Liver (tissue), 9 donors: ENCODE data around the gene TMEM164. TPM values are rescaled to one million over a fixed set of nuclear protein-coding genes. Genes with fewer than 3 reads are reported as not detected.

Experiments
- DNase-seq: peaks from one replicate; pipeline ENCODE4 v3.0.0-alpha.2; 2017; ENCODE audit warnings: low spot score
- H3K27ac ChIP-seq, 2 donors: one replicate each; pipeline ENCODE4 v1.7.0; 2013; ENCODE audit warnings: inconsistent platforms in 2 of 2, low read length in 2 of 2, control low read depth in 1 of 2, low read depth in 1 of 2, mild to moderate bottlenecking in 1 of 2
- H3K27me3 ChIP-seq, 4 donors: one replicate each; pipeline versions ENCODE4 v1.6.1 to v1.7.0; 2013; ENCODE audit warnings: low read length in 3 of 4, inconsistent platforms in 1 of 4, mild to moderate bottlenecking in 1 of 4, moderate library complexity in 1 of 4; ENCODE audit not compliant: control insufficient read depth in 4 of 4, insufficient read depth in 4 of 4
- H3K36me3 ChIP-seq, 4 donors: one replicate each; pipeline versions ENCODE4 v1.6.1 to v1.7.0; 2013; ENCODE audit warnings: low read length in 3 of 4, mild to moderate bottlenecking in 3 of 4, low read depth in 1 of 4, moderate library complexity in 1 of 4; ENCODE audit not compliant: control insufficient read depth in 4 of 4, insufficient read depth in 3 of 4
- H3K4me1 ChIP-seq, 4 donors: one replicate each; pipeline versions ENCODE4 v1.6.1 to v1.7.0; 2013; ENCODE audit warnings: low read length in 3 of 4, mild to moderate bottlenecking in 3 of 4, moderate library complexity in 1 of 4; ENCODE audit not compliant: control insufficient read depth in 4 of 4, insufficient read depth in 4 of 4
- H3K4me3 ChIP-seq, 3 donors: one replicate each; pipeline versions ENCODE4 v1.6.1 to v1.7.0; 2013; ENCODE audit warnings: low read length in 3 of 3, control low read depth in 1 of 3, low read depth in 1 of 3, mild to moderate bottlenecking in 1 of 3
- H3K9ac ChIP-seq, 2 donors: one replicate each; pipeline ENCODE4 v1.7.0; 2013; ENCODE audit warnings: low read length in 2 of 2, mild to moderate bottlenecking in 2 of 2, moderate library complexity in 2 of 2, control low read depth in 1 of 2, low read depth in 1 of 2
- H3K9me3 ChIP-seq, 4 donors: one replicate each; pipeline versions ENCODE4 v1.6.1 to v1.7.0; 2013; ENCODE audit warnings: low read length in 3 of 4; ENCODE audit not compliant: control insufficient read depth in 4 of 4
- FOXA1 ChIP-seq: IDR thresholded peaks from 2 replicates; pipeline ENCODE4 v1.6.1; 2016; ENCODE audit warnings: antibody characterized with exemption
- FOXA2 ChIP-seq: IDR thresholded peaks from 2 replicates; pipeline ENCODE4 v1.6.1; 2016; ENCODE audit warnings: antibody characterized with exemption
- GABPA ChIP-seq, 2 donors: IDR thresholded peaks in 1 of 2; conservative IDR thresholded peaks in 1 of 2; 2 replicates each; pipeline ENCODE4 v1.6.1; 2016; ENCODE audit warnings: antibody characterized with exemption in 2 of 2, mild to moderate bottlenecking in 1 of 2, moderate library complexity in 1 of 2
- HNF4A ChIP-seq, 2 donors: conservative IDR thresholded peaks; 2 replicates each; pipeline ENCODE4 v1.6.1; 2016; ENCODE audit warnings: antibody characterized with exemption in 2 of 2, mild to moderate bottlenecking in 2 of 2
- HNF4G ChIP-seq: IDR thresholded peaks from 2 replicates; pipeline ENCODE4 v1.6.1; 2016; ENCODE audit warnings: antibody characterized with exemption
- JUND ChIP-seq, 2 donors: IDR thresholded peaks; 2 replicates each; pipeline ENCODE4 v1.6.1; 2016; ENCODE audit warnings: antibody characterized with exemption in 2 of 2
- NR2F2 ChIP-seq: IDR thresholded peaks from 2 replicates; pipeline ENCODE4 v1.6.1; 2016; ENCODE audit warnings: antibody characterized with exemption
- RAD21 ChIP-seq, 2 donors: IDR thresholded peaks; 2 replicates each; pipeline ENCODE4 v1.6.1; 2016; ENCODE audit warnings: antibody characterized with exemption in 2 of 2, mild to moderate bottlenecking in 2 of 2
- RXRA ChIP-seq, 2 donors: IDR thresholded peaks; 2 replicates each; pipeline ENCODE4 v1.6.1; 2017 to 2018; ENCODE audit warnings: antibody characterized with exemption in 2 of 2, mild to moderate bottlenecking in 1 of 2
- TAF1 ChIP-seq: conservative IDR thresholded peaks from 2 replicates; pipeline ENCODE4 v1.6.1; 2016; ENCODE audit warnings: antibody characterized with exemption, mild to moderate bottlenecking
- YY1 ChIP-seq: IDR thresholded peaks from 2 replicates; pipeline ENCODE4 v1.6.1; 2016; ENCODE audit warnings: antibody characterized with exemption, mild to moderate bottlenecking
- WGBS: extraction: QIAGEN DNeasy Blood & Tissue Kit; methylation state at CpG from one replicate; pipeline ENCODE4 v1.1.7; 2013; 5-methylcytosine and 5-hydroxymethylcytosine counted together
- polyA plus RNA-seq, 2 donors: library from polyadenylated mRNA; stranded (reverse) in 1 of 2; unstranded in 1 of 2; fragments of 200-250 nt in 1 of 2; fragments of >200 nt in 1 of 2; fragmentation: Nextera tagmentation in 1 of 2; extraction: Ambion mirVana in 1 of 2; gene quantifications; one replicate each; pipeline versions ENCODE4 v1.2.1 to v1.2.3, GENCODE V29; 2013 to 2015
- total RNA-seq, 2 donors: library from RNA; depleted of rRNA; stranded (reverse); fragments of >200 nt; gene quantifications; one replicate each; pipeline ENCODE4 v1.2.3, GENCODE V29; 2014
- TF ChIP-seq, protein P1 (sequence below): IDR thresholded peaks from 2 replicates; pipeline ENCODE4 v1.6.1; 2016; ENCODE audit warnings: antibody characterized with exemption
- TF ChIP-seq, protein P2 (sequence below): IDR thresholded peaks from 2 replicates; pipeline ENCODE4 v1.6.1; 2016; ENCODE audit warnings: antibody characterized with exemption
- TF ChIP-seq, protein P3 (sequence below): fragments of 150-350 bp; IDR thresholded peaks from 2 replicates; pipeline ENCODE4 v1.5.1; 2017; ENCODE audit warnings: improper control_type of control experiment, low read depth, low read length; ENCODE audit not compliant: missing input control
- TF ChIP-seq, protein P4 (sequence below): IDR thresholded peaks from 2 replicates; pipeline ENCODE4 v1.6.1; 2016; ENCODE audit warnings: antibody characterized with exemption, mild to moderate bottlenecking
- TF ChIP-seq, protein P5 (sequence below): IDR thresholded peaks from 2 replicates; pipeline ENCODE4 v1.6.1; 2016; ENCODE audit warnings: antibody characterized with exemption
- donor health status: healthy.
- donor health status: healthy.
- donor health status: healthy.
- donor health status: healthy.
- donor health status: healthy.

The TMEM164 gene
- total and polyA plus RNA-seq, 4 donors = 0.40 to 8.5 (median 2.9) TPM

DNA sequence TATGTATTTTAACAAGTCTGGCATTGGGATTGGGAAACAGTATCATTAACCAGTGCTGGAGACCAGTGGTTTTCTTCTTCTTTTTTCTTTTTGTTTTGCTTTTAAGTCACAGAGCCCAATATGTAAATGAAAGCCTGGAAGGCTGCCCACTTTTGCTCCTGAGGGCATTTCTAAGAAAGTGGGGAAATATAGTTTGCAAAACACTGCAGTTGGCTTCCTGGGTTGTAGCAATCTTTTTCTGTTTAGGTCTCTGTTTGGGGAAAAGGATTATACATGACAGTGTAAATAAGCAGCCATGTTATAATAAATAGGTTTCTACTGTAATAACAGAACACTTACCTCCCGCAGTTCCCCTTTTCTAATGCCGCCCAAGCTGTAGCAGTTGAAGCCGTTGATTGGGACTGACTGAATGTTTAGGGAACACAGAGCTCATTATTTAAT, 105.5 kb downstream of the TMEM164 start:
- no peak for DNase-seq
- H3K27ac ChIP-seq = no peak overlapping the region
- H3K36me3 ChIP-seq = peaks cover 0 to 2% (median 0%) of the 10 kb centered on the region in 4 donors
- H3K4me3 ChIP-seq = no peak overlapping the region
- H3K9ac ChIP-seq = no peak overlapping the region
- no peaks in the 10 kb centered on the region for H3K4me1 ChIP-seq
- WGBS = 88% methylated on average over 3 of the region's 3 CpGs
- no peaks in the 10 kb centered on the region for H3K27me3 ChIP-seq
- no peak for TF ChIP-seq YY1
- TF ChIP-seq HNF4G = no peak
- TF ChIP-seq RXRA (IDR thresholded peaks at IDR 0.05) = no peak
- TF ChIP-seq, protein P1, sequence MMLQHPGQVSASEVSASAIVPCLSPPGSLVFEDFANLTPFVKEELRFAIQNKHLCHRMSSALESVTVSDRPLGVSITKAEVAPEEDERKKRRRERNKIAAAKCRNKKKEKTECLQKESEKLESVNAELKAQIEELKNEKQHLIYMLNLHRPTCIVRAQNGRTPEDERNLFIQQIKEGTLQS = no peak
- TF ChIP-seq RAD21 (IDR thresholded peaks at IDR 0.05) = no peak
- TF ChIP-seq, protein P2, sequence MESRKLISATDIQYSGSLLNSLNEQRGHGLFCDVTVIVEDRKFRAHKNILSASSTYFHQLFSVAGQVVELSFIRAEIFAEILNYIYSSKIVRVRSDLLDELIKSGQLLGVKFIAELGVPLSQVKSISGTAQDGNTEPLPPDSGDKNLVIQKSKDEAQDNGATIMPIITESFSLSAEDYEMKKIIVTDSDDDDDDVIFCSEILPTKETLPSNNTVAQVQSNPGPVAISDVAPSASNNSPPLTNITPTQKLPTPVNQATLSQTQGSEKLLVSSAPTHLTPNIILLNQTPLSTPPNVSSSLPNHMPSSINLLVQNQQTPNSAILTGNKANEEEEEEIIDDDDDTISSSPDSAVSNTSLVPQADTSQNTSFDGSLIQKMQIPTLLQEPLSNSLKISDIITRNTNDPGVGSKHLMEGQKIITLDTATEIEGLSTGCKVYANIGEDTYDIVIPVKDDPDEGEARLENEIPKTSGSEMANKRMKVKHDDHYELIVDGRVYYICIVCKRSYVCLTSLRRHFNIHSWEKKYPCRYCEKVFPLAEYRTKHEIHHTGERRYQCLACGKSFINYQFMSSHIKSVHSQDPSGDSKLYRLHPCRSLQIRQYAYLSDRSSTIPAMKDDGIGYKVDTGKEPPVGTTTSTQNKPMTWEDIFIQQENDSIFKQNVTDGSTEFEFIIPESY = no peak
- no peak for TF ChIP-seq HNF4A (conservative IDR thresholded peaks at IDR 0.05)
- TF ChIP-seq, protein P3, sequence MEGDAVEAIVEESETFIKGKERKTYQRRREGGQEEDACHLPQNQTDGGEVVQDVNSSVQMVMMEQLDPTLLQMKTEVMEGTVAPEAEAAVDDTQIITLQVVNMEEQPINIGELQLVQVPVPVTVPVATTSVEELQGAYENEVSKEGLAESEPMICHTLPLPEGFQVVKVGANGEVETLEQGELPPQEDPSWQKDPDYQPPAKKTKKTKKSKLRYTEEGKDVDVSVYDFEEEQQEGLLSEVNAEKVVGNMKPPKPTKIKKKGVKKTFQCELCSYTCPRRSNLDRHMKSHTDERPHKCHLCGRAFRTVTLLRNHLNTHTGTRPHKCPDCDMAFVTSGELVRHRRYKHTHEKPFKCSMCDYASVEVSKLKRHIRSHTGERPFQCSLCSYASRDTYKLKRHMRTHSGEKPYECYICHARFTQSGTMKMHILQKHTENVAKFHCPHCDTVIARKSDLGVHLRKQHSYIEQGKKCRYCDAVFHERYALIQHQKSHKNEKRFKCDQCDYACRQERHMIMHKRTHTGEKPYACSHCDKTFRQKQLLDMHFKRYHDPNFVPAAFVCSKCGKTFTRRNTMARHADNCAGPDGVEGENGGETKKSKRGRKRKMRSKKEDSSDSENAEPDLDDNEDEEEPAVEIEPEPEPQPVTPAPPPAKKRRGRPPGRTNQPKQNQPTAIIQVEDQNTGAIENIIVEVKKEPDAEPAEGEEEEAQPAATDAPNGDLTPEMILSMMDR = no peak
- TF ChIP-seq FOXA2 = no peak
- TF ChIP-seq FOXA1 = no peak
- TF ChIP-seq, protein P4, sequence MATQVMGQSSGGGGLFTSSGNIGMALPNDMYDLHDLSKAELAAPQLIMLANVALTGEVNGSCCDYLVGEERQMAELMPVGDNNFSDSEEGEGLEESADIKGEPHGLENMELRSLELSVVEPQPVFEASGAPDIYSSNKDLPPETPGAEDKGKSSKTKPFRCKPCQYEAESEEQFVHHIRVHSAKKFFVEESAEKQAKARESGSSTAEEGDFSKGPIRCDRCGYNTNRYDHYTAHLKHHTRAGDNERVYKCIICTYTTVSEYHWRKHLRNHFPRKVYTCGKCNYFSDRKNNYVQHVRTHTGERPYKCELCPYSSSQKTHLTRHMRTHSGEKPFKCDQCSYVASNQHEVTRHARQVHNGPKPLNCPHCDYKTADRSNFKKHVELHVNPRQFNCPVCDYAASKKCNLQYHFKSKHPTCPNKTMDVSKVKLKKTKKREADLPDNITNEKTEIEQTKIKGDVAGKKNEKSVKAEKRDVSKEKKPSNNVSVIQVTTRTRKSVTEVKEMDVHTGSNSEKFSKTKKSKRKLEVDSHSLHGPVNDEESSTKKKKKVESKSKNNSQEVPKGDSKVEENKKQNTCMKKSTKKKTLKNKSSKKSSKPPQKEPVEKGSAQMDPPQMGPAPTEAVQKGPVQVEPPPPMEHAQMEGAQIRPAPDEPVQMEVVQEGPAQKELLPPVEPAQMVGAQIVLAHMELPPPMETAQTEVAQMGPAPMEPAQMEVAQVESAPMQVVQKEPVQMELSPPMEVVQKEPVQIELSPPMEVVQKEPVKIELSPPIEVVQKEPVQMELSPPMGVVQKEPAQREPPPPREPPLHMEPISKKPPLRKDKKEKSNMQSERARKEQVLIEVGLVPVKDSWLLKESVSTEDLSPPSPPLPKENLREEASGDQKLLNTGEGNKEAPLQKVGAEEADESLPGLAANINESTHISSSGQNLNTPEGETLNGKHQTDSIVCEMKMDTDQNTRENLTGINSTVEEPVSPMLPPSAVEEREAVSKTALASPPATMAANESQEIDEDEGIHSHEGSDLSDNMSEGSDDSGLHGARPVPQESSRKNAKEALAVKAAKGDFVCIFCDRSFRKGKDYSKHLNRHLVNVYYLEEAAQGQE = no peak
- no peak for TF ChIP-seq GABPA (IDR thresholded peaks at IDR 0.05 in 1 of 2, conservative IDR thresholded peaks at IDR 0.05 in 1 of 2)
- no peak for TF ChIP-seq NR2F2
- TF ChIP-seq, protein P5, sequence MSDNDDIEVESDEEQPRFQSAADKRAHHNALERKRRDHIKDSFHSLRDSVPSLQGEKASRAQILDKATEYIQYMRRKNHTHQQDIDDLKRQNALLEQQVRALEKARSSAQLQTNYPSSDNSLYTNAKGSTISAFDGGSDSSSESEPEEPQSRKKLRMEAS = no peak
- TF ChIP-seq TAF1 = no peak
- TF ChIP-seq JUND (IDR thresholded peaks at IDR 0.05) = no peak
- no peaks in the 10 kb centered on the region for H3K9me3 ChIP-seq
